ENCODE data around the gene RBM28.

Gene RBM28, protein sequence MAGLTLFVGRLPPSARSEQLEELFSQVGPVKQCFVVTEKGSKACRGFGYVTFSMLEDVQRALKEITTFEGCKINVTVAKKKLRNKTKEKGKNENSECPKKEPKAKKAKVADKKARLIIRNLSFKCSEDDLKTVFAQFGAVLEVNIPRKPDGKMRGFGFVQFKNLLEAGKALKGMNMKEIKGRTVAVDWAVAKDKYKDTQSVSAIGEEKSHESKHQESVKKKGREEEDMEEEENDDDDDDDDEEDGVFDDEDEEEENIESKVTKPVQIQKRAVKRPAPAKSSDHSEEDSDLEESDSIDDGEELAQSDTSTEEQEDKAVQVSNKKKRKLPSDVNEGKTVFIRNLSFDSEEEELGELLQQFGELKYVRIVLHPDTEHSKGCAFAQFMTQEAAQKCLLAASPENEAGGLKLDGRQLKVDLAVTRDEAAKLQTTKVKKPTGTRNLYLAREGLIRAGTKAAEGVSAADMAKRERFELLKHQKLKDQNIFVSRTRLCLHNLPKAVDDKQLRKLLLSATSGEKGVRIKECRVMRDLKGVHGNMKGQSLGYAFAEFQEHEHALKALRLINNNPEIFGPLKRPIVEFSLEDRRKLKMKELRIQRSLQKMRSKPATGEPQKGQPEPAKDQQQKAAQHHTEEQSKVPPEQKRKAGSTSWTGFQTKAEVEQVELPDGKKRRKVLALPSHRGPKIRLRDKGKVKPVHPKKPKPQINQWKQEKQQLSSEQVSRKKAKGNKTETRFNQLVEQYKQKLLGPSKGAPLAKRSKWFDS

DNA sequence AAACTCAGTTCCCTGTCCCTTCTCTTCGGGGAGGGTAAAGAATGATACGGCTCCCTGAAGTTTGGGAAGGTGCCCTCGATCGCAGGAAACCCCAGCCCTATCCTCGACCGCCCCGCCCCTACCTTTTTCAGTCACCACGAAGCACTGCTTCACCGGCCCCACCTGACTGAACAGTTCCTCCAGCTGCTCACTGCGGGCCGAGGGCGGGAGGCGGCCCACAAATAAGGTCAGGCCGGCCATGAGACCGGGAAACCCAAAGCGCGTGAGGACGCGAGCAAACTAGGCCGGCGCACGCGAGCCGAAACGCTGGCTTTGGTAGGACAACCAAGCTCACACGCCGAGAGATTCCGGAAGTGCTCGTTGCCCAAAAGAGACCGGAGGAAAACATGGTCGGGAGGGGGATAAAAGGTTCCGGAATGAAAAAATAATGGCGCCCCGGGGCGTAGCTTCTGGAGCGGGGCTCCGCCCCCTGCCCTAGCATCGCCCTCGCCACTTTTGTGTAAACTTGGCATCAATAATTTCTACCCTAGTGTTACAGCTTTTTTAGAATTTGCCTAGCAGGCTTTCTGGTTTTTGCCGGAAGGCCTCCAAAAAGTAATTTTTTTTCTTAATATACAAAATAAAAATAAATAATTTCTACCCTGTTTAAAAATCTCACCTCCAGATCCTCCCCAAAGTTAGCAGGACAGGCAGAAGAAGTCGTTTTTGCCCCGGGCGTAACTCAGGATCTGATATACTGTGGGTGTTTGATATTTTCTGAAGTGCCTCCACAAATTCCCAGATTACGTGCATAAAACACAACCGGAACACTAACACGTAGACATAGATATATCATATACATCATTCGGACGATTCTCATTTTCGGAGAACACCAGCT is at the start of gene RBM28:
Gene RBM28, minus strand, starts transcription at position 355 of the 877 bp plus-strand sequence. Its CDS starts 115 bp downstream, at position 240.
- peak; percentile 84 for DNase-seq

DNA sequence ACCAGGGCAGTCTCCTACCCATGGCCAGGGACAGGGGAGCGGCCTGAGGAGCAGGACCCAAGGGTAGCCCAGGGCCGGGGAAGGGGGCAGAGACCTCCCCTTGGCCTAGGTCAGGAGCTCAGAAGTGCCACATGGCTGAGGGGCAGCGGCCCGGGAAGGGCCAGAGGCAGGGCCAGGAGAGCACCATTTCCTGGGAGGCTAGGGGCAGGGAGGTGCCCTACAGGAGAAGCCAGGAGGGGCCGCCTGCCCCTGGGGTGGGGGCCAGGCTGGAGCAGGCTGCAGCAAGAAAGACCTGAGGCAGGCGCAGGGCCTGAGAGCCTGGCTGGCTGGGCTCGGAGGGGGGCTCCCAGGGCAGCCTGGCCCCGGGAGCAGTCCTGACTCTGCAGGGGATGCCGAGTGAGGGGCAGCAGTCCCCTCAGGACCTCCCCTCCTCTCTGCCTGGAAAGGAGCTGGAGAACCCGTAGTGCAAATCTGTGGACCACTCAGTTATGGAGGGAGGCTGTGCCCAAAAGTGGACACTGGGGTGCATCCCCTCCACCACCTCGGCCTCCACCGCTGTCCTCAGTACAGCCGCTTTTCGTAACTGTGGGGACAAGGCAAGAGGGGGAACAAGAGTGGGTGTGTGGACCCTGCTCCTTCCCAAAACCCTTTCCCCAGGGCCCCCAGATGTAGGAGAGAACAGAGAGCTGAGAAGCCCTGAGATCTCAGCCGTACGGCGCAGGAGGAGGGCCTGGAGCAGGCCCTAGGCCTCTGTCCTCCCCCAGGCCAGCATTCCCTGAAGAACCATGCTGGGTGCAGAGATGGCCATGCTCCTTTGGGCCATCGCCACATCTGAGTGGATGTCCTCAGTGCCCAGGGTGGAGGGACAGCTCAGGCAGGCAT is 49.0 kb upstream of the RBM28 start:
- DNase-seq, result no peak

DNA sequence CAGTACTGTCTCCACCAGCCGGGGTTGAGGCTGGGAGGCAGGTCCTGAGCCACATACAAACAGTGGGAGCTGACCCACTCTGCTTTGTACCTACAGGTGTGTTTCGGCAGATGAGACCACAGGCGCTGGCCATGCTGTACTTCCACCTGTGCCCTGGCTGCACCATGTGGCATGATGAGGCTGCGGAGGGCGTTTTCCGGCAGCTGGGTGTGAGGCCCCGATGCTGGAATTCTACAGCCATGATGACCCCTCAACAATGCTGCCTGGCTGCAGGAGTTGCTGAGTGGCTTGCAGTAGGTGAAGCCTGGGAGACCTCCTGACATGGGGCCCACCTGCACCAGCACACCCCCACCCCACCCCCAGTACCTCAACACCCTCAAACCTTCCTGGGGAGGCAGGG is 48.1 kb upstream of the RBM28 start:
- no peak for DNase-seq

DNA sequence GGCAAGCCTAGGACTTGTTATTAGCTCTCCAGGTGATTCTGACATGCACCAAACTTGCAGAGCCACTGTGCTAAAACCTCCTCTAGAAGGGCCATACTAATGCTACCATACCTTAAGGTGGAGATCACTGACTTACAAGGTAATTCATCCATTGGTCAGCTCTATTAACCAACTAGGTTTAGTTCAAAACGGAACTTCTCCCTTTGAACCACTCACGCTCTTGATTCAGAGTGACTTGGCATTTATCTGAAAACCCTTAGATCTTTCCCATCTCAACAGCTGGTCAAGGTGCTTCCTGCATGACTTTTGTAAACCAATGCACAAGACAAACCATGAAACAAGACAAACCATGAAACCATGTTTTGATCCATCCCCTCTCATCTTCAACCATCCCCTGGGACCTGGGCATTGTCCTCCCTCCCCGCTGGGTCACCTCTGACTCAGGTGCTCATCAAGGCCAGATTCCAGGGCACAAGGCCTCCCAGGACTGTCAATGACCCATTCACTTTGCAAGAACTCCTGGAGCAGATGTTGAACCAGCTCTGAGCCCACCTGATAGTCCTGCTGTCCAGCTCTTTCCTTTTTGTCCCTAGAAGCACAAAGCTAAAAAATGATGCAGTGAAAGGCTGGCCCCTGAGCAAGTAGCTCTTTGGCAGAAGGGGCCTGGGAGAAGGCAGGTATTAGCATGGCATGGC is 47.3 kb upstream of the RBM28 start:
- no peak for DNase-seq

DNA sequence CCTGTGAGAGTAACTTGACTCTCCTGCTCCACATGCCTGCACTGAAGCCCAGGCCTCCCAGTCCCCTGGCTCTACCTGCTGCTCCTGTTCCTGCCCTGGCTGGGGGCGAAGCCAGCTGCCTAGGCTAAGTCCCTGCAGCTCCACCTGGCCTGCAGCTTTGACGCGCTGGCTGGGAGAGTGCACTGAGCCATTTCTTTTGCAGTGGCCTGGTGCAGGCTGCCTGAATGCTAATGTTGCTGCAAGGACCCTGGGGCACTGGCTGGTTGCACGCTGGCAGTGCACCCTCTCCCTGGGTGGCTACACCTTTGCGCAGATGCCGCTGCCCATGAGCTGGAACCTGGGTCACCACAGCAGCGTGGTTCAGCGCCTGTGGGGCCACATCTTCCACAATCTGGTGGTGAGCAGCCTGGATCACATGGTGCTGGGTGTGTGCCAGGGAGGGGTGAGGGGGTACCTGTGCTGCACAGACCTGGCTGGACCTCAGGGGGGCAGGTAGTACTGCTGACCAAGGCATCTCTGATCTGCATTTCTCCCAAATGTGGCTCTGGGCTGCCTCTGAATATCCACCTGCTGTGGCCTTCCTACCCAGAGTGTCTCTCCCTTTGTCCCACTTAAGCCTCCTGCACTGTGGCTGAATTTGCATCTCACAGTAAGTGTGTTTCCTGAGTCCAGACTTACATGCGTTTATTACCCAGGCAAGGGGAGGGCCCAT is 46.1 kb upstream of the RBM28 start:
- no peak for DNase-seq

DNA sequence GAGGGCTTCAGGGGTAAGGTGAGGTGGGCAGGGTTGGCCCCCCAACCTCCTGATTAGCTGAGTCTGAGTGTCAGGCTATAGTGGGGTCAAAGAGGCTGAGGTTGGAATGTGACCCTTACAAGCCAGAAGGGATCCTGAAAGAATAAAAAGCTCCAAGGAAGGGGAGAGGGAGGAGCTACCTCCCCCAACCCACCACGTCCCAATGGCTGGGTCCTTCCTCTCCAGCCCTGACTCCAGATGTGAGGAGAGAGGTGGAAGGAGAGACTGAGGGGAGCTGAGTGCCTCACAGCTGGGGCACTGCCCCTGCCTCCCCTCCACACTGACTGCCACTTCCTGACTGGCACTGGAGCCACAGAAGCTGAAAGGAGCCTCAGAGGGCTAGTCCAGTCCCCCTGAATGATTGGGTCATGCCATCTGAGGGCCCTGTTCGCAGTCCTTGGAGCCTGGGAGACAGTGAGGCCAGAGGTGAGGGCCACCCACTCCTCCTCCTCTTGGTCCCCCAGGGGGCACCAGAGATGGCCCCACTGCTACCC is 45.4 kb upstream of the RBM28 start:
- DNase-seq, result no peak

DNA sequence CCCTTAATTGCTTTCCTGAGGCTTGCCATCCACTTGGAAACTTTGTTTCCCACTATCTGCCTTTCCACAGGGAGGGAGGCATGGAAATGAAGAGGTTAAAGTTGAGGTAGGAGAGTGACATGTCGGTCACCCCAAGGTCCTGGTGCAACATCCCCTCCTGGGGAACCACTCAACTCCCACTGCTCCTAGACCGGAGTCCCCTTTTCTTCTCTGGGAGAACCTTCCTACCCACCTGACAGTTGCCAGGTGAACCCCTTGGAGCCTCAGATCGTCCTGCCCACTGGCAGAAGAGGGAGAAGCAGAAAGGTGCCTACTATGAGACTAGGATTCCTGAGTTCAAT is 44.4 kb upstream of the RBM28 start:
- DNase-seq, result no peak

DNA sequence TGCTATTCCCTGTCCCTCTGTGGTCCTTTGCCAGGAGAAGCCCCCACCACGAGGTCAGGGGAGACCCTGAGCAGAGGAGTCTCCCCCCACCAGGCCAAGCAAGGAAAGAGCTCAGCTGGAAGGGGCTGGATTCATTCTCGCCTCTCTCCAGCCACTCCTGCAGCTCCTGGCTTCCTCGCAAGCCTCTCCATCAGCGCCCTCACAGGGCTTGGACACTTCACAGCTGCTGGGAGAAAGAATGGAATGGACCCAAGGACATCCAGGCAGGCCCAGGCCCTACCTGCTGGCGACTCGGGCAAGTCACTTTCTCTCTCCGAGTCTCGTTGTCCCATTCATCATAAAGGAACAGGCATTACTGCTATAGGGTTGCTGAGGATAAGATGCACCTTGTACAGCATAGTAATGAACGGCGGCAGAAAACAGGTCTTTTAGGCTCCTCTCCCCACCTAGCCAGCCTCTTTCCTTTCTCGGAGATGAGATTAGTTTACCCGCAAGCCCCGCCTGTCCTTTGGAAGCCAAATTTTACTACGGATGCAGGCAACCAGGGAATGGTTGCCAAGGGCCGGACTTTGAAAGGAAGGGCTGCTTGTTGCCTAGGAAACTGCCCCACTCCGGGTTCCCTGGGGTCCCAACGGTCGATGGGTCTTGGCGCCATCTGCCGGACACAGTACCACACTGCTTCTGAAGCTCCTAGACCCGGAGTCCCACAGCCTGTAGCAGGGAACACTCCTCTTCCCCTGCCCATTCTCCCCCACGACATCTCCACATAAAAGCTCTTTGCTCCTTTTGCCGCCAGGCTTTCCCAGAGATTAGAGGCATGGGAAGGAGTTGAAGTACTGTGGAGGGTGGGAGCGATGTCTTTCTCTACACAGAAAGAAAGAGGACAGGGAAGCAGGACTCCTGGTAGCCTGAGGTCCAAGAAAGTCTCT is 43.8 kb upstream of the RBM28 start:
- peak; percentile 53 for DNase-seq

DNA sequence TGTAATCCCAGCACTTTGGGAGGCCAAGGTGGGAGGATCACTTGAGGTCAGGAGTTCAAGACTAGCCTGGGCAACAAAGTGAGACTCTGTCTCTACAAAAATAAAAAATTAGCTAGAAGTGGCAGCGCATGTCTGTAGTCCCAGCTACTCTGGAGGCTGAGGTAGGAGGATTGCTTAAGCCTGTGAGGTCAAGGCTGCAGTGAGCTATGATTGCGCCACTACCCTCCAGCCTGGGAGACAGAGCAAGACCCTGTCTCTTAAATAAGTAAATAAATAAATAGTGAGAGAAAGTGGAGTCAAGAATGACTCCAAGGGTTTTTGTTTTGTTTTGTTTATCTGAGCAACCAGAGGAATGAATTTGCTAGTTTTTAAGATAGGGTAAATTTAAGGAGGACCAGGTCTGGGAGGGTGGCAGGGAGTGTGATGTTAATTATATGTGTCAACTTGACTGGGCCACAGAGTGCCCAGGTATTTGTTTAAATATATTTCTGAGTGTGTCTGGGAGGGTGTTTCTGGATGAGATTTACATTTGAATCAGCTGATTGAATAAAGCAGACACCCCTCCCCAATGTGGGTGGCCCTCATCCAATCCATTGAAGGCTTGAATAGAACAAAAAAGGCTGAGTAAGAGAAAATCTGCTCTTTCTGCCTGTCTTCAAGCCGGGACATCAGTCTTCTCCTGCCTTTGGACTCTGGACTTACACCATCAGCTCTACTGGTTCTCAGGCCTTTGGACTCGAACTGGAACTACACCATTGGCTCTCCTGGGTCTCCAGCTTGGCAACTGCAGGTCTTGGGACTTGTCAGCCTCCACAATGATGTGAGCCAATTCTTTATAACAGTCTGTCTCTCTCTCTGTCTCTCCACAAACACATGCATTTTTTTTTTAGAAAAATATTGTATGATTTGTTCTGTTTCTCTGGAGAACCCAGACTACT is 42.5 kb upstream of the RBM28 start:
- no peak for DNase-seq

DNA sequence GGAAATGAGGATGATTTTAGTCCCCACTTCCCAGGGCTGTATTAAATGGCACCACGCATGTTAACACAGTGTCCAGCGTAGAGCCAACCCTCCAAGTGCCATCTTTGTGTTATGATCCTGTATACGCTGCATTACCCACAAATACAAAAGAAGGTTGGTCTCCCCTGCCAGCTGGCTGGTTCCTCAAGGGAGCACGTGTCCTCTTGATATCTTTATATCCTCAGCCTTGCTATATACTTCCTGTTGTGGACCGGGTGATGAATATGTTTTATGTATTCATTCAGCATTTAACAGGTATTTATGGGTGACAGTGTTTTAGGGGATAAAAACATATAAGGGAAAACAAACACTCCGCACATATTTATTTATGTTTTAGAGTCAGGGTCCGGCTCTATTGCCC is 41.0 kb upstream of the RBM28 start:
- DNase-seq, result no peak

DNA sequence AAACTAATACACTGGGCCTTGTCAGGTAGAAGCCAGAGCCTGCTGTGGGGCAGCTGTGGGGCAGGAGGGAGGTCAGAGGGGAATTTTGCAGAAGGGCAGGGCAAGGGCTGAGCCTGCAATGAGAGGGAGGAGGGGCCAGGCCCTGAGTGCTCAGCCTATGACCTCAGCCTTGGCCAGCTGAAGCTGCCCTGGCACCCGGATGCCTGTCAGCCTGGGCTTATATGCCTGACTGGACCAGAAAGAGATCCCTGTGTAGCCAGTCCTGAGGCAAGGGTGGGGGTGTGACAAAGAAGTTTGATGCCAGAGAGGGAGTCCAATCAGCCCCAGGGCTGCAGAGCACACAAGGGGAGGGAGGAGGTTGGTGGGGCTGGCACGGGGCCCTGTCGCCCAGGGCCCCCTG is 40.1 kb upstream of the RBM28 start:
- no peak for DNase-seq

DNA sequence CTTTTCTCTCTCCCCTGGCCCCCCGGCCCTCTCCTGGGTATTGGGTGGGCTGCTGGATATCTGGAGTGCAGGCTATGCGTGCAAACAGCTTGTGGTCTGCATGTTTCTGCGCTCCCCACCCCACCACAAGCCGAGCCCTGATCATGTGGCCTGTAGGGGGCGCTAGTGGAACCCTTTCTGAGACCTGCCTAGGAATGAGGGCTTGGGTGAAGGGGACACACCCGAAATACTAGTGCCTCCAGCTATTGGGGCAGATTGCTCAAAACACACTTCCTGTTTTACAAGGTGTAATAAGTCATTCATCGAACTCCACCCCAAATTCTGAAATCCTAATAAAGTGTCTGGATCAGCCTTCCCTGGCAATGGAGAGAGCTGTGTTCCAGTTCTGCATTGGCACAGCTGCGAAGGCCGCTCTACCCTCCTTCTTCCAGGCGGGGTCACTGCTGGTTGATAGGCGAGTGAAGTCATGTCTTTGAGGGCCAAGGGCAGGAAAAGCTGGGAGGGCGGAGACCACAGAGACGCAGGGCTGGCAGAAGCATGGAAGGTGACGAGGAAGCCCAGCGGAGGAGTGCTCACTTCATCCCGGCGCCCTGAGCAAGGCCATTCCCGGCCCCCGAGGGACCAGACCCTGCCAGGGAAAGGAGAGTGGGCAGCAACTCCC is 37.6 kb upstream of the RBM28 start:
- DNase-seq, result no peak

DNA sequence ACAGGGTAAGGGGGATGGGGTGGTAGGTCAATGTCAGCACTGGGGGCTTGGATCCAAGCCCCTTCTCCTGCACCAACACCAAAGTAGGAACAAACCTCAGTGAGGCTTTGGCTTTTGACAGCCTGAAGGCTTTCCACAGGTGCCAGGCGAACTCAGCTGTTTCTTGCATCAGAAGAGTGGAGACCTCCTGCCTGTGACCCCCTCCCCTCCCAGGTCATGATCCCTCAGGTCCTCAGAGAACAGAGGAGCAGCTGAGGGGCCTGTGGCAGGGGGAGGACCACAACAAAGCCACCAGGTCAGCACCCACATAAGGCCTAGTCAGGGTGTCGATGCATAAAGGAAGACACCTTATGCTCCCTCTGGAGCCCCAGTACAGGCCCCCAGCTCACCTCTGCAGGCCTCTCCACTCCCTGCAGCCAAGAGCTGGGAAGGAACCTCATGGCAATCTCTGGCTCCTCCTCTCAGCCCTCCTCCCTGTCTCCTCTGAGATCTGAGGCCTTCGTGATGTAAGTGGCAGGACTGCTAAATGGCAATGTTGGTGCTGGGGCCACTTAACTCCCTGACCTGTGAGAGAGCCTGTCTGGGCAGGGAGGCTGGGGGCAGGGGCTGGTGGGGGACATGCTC is 36.9 kb upstream of the RBM28 start:
- no peak for DNase-seq

DNA sequence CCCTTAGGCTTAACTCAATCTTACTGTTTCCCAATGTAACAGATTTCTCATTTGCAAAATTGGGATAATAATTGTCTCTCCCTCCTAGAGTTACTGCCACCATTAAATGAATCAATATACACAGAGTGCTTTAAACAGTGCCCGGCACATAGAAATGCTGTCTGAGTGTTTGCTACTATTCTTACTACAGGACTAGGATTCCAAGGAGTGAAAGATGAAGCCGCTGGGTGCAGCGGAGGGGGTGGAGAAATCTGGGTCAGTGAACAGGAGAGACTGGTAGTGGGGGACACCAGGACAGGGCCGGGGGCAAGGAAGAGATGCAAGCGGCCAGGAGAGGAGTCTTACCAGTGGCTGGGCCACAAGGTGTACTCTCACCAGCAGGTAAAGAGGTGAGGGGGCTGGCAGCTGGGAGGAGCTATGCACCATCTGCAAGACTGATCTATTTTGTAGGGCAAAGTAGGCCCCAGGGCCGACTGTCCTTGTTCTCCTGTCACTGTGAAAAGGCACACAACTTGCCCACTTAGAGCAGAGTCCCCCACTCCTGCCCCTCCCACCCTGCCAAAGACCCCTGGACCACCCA is 36.3 kb upstream of the RBM28 start:
- no peak for DNase-seq

DNA sequence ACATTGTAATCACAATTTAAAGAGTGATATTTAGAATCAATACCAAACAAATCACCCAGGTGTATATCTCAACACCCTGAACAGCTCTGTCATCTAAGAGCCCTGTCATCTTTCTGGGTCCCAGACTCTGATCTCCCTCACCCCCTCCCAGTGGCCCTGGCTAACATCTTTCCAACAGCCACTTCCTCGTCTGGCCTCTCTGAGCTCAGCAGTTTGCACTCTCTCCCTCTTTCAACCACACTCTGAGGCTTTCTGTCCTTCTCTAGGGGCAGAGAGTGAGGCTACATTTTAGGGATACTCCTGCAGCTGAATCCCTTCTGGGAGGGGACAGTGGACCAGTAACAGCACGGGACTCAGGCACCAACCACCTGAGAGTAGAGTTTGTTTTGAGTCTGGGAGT is 34.9 kb upstream of the RBM28 start:
- DNase-seq, result no peak

DNA sequence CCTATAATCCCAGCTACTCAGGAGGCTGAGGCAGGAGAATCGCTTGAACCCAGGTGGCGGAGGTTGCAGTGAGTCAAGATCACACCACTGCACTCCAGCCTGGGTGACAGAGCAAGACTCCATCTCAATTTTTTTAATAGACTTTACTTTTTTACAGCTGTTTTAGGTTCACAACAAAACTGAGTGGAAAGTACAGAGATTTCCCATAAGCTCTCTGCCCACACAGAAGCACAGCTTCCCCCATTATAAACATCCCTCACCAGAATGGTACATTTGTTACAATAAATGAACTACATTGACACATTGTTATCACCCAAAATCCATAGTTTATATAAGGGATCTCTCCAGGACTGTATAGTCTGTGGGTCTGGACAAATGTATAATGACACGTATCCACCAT is 32.4 kb upstream of the RBM28 start:
- no peak for DNase-seq

DNA sequence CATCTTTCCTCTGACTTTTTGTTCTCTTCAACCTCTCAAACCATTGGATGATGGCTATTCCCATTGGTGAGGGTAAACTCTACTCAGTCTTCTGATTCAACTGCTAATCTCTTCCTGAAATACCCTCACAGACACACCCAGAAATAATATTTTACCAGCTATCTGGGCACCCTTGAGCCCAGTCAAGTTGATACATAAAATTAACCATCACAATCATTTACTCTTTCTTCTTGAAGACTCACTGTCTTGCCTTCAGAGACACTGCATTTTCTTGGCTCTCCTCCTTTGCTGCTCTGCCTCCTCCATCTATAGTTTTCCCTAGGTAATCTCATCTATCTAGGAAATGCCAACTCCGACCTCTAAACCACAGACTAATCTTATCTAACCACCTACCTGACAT is 30.3 kb upstream of the RBM28 start:
- no peak for DNase-seq

Measured in CD4-positive, alpha-beta T cell treated with Interleukin-15 for 1 hour (primary cell).